Stimulated activated CD4-positive, alpha-beta T cell treated with anti-CD3 and anti-CD28 coated beads, Interleukin-2, amount 100 ng/mL, for 4 hours (primary cell): Measurements from ENCODE around the gene IGFN1.
"Not testable (repeated sequence)": the region's sequence is repeated elsewhere in the genome, so short reads cannot be mapped to it uniquely, and the experiment has no call there.

Source experiments
- DNase-seq: peaks from one replicate; pipeline ENCODE4 v3.0.0-alpha.2; 2020; ENCODE audit warnings: low read depth

Gene IGFN1

DNA sequence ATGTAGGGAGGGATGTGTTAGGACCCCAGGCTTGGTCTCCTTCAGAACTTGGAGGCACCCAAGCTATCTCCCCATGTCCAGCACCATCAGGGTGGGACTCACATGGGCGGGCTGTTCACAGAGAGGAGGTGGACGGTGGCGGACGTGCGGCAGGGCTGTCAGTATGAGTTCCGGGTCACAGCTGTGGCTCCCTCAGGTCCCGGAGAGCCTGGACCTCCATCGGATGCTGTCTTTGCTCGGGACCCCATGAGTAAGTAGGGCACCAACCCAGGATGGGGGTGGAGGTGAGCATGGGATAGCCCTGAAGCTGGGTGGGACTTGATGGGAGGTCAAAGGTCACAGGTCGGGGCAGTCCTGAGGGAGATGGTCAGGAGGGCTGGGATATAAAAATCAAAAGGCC lies 27.8 kb downstream of the IGFN1 start:
- no peak for DNase-seq

DNA sequence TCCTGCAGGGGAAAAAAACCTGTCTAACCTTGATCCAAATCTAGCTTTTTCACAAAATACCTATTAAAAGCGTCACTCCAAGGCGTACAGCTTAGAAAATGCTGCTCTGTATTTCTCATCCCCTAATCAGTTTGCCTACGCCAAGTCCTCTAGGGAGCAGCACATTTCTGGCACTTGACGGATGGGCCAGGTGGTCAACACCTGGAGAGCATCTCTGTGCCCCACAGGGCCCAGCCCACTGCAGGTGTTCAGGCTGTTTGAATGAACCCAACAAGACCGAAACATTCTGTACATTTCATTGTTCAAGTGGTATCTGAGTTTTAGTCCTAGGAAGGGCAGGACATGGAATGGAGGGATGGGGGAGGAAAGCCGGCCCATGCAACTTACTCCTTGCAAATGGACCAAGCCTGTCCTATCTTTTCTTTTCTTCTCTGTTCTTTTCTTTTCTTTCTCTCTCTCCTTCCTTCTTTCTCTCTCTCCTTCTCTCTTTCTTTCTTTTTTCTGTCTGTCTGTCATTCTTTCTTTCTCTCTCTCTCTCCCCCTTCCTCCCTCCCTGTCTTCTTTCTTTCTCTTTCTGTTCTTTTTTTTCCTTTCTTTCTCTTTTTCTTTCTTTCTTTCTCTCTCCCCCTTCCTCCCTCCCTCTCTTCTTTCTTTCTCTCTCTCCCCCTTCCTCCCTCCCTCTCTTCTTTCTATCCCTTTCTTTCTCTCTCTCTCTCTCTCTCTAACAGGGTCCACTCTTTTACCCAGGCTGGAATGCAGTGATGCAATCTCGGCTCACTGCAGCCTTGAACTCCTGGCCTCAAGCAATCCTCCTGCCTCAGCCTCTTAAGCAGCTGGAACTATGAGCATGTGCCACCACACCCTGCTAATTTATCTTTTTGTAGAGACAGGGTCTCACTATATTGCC lies 29.1 kb downstream of the IGFN1 start:
- DNase-seq: no peak

DNA sequence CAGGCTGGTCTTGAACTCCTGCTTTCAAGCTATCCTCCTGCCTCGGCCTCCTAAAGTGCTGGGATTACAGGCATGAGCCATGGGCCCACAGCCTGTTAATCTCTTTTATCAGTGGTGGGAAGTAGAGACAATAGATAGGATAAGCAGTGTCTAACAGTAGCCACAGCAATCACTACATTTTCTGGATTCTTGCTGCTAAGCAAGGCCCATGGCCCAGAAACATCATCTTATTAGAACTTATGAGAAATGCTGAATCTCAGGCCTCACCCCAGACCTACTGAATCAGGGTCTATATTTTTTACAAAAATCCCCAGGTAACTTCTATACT lies 29.7 kb downstream of the IGFN1 start:
- no peak for DNase-seq

DNA sequence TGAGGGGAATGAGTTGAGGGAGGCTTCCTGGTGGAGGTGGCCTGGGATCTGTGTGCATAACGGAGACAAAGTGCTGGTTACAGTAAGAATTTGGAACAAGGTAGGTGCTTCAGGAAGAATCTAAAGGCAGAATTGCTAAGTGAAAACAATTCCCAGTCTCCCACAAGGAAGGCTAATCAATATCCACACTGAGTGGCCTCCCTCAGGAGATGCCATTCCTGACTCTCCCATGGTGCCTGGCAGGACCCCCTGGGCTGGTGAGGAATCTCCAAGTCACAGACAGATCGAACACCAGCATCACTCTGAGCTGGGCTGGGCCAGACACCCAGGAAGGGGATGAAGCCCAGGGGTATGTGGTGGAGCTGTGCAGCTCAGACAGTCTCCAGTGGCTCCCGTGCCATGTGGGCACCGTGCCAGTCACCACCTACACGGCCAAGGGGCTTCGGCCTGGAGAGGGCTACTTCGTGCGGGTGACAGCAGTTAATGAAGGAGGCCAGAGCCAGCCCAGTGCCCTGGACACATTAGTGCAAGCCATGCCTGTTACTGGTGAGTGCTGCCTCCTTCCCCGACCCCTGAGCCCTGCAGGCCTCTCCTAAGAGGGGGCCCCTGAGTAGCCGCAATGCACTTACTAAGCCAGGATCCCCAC lies 30.7 kb downstream of the IGFN1 start:
- DNase-seq: no peak

DNA sequence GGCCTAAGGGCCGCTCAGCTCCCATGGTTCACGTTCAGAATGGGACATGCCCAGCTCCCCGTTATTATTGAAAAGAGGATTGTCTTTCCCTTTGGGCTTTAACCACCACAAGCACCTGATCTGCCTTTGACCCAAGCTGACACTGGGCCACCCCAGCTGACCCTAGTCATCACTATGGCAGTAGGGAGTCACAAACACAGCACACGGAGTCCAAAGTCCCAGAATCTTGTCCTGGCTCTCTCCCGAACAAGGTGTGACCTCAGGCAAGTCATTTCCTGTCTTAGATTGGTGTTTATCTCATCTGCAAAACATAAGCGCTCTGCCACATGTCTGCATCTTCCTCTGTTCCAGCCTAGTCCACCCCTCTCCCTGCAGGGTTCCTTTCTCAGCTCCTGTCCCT lies 31.5 kb downstream of the IGFN1 start:
- no peak for DNase-seq

DNA sequence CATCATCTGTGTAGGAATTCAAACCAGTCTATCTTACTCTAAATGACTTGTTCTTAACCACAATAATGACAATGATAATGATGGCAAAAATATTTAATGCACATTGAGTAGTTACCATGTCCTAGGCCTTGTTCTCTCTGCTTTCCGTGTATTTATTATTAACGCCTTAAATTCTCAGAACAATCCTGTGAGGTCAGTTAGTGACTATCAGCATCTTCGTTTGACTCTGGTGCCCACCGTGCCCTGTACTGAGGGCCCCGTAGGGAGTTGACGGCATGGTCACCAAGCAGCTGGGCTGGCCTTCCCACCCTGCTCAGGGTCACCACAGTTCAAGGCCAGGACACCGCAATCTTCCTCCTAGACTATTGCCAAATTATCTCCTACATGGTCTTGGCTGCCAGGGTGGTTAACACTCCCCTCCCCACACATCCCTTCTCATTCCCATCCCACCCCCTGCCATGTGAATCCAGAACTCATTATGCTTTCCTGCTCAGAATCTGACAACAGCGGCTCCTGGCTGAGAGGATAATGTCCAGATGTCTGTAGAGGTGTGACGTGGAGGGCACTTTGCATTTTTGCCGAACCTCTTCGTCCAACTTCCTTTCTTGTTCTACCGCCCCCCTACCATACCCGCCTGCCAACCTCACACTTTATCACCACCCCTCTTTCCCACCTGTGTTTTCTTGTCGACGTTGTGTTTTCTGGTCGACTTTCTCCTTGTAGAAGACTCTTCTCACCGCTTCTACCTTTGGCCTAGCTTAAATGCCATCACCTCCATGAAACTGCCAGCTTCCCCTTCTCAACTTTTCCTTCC lies 33.4 kb downstream of the IGFN1 start:
- DNase-seq: no peak

DNA sequence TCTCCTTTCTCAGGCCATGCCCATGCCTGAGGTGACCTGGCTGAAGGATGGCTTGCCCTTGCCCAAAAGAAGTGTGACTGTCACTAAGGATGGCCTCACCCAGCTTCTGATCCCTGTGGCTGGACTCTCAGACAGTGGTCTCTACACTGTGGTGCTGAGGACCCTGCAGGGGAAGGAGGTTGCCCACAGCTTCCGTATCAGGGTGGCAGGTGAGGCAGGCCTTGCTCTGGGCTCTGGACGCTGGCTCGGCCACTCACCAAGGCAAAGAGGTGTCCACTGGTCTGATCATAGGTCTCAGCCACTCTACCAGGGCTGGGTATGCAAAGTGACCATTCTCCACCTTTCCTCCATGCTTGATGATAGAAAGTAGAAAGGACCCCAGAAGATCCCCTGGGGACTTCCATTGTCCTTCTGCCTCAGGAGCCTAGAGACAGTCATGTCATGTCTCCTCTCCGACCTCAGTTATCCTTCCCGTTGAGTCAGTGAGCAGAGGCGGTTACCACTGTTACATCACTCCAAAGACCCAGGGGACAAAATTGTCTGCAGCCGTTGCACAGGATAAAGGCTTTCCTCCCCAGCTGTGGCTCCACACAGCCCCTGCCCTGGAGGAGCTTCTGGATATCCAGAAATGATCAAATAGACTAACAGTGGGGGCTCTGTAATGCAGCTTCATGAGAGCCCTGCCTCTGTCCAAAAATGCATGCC lies 34.2 kb downstream of the IGFN1 start:
- no peak for DNase-seq

DNA sequence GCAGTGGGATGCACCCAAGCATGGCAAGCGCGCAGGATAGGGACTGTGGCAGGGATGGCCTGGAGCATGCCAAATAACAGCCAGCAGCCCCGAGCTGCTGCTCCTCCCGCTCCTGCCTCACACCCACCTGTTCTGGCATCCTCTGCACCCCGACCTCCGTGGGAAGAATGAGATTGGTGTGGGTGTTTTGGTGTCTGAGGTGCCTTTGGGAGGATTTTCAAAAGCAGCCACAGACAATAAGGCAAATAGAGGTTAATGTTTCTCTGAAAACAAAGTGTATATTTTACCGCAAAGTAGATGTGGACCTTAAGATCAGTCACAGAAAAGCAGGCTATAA lies 35.5 kb downstream of the IGFN1 start:
- DNase-seq: no peak

DNA sequence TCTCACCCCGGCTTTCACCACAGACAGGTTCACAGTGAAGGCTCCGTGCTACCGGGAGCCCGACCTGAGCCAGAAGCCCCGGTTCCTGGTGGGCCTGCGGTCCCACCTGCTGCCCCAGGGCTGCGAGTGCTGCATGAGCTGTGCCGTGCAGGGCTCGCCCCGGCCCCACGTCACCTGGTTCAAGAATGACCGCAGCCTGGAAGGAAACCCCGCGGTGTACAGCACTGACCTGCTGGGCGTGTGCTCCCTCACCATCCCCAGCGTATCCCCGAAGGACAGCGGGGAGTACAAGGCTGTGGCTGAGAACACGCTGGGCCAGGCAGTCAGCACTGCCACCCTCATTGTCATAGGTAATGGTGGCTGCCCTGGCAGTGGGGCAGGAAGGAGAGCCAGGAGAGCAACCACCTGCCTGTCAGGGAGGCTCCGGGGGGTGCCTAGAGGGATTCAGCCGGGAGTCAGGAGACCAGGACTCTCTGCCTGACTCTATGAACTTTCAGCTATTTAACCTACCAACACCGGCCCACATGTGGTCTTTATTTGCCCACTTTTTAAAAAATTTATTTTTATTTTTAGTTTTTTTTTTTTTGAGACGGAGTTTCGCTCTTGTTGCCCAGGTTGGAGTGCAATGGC lies 36.4 kb downstream of the IGFN1 start:
- DNase-seq: no peak

DNA sequence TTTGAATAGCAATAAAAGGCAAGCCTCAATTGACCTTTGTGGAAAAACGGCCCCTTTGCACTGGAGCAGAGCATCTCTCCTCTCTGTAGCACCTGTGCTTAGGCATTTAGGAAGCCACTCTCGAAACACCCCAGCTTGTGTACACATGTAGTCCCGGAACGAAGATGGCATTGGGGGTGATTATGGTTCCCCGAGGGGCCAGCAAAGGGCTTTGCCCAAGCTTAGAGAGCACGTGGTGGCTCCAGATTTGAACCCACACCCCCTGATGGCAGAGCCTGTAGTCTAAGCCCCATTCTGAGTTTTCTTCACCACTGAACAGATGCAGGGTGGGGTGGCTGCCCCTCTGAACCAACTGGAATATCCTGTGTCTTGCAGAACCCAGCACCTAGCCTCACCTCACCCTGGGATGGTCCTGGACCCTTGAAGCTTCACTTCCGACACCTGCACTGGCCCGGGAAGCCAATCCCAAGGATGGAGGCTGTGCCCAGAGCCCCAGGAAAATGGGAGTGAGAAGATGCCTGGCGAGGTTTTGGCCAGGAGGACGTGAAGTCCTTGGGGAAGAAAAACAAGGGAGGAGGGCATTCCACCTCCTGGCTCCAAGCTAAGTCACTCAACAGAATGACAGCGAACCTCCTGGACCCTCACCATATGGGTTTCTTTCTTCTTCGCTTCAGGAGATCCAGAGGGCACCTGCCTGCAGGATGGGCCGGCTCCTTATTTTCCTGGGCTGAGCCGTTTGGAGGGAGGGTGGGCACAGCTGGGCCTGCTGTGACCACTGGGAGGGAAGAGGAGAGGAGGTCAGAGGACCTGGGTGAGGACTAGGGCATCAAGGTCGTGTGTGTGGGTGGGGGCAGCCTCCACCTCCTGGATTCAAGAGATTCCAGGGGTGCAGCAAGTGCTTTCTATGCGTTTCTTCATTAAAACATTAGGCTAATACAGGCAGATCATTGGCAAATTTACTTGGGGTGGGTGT lies 37.7 kb downstream of the IGFN1 start:
- DNase-seq: no peak

DNA sequence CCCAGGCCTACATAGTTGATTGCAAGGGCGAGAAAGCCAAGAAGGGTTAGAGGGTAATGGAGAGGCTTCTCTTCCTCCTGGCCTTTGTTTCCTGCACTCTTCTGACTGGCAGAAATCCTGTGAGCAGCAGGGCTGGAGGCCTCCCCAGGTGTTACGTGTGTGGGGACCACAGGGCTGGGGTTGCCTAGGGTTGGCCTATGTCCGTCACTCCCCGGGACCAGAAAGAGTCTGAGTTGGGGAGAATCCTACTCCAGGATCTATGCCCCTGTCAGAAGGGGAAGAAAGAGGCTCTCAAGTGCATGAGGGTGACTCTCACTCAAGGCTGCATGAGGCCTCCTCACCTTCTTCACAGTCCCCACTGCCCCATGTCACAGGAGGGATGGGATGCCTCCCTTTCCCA lies 38.5 kb downstream of the IGFN1 start:
- no peak for DNase-seq

DNA sequence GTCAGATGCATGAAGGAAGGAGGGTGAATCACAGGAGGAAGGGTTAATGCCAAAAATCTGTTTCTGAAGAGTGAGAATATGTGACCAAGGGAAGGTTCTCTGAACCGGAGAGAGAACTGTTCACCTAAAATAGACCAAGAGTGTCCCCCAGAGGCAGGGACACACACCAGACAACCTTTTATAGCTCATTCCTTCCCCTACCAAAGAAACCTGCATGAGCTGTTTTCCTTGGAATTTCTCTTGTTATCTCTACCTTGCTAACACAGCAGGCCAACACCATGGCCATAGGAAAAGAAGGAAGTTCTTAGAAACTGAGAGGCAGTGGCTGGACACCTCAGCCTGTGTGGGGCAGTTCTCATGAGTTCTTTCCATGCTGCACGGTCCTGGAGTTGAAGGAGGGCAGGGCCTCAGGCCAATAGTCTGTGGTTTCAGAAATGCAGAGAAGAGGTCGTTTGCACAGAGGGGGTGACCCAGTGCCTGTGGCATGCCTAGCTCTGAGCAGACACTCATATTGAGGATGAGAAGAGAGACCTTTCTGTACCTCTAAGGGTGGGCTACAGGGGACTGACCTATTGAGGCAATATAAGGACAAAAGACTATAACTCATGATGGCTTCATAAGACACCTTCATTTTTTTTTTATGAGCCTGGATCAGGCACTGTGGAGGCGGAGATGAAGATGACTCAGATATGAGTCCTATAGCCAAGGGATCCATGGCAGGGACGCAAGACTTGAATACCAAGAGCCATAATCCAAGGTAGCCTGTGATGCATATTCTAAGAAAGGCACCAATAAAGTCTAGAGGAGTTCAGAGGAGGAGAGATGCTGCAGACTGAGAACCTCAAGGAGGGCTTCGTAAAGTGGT lies 39.4 kb downstream of the IGFN1 start:
- DNase-seq: no peak

DNA sequence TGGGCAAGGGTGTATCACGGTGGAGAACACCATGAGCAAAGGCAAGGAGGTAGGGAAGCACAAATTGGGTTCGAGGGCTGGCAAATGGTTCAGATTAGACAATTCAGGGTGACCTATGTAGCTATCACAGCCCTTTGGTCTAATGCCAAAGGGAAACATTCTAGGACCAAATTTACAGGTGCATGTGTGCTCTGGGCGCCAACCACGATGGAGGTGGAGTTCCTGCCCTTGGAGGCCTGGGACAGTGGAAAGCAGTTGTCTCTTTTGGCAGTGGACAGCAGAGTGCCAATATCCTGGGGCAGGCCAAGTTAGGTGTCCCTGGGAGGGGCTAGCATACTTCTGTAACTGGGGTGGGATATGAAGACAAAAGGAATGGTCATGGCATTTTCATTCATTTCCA lies 40.1 kb downstream of the IGFN1 start:
- no peak for DNase-seq

DNA sequence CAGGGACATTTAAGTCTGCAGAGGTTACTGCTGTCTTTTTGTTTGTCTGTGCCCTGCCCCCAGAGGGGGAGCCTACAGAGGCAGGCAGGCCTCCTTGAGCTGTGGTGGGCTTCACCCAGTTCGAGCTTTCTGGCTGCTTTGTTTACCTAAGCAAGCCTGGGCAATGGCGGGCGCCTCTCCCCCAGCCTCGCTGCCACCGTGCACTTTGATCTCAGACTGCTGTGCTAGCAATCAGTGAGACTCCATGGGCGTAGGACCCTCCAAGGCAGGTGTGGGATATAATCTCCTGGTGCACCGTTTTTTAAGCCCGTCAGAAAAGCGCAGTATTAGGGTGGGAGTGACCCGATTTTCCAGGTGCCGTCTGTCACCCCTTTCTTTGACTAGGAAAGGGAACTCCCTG lies 49.0 kb downstream of the IGFN1 start:
- DNase-seq: not testable (repeated sequence)

DNA sequence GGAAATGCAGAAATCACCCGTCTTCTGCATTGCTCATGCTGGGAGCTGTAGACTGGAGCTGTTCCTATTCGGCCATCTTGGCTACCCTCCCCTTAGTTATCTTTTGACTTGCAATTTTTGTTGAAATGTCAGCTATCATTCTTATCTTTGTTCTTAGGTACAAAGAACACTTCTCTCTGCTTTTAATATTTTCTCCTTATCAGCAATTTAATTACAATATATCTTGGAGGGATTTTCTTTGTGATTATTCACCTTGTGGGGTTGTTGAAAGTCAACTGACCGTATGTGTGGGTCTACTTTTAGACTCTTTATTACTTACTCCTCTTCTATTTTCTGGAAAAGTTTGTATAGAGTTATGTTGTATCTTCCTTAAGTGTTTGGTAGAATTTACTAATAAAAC lies 49.5 kb downstream of the IGFN1 start:
- no peak for DNase-seq

DNA sequence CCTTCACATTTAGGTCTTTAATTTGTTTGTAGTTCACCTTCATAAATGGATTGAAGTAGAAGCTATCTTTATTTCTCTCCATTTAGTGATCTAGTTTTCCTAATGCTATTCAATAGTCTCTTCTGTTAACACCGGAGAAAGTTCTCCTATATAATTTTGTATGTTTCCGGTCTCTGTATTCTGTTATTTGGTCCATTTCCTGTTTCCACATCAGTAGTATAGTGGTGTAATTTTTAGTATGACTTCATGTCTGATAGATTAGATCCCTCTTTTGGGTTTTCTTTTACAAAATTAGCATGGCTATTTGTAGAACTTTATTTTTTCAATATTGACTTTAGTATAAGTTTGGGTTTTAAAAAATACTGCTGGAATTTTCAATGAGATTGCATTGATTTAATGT lies 51.1 kb downstream of the IGFN1 start:
- no peak for DNase-seq

DNA sequence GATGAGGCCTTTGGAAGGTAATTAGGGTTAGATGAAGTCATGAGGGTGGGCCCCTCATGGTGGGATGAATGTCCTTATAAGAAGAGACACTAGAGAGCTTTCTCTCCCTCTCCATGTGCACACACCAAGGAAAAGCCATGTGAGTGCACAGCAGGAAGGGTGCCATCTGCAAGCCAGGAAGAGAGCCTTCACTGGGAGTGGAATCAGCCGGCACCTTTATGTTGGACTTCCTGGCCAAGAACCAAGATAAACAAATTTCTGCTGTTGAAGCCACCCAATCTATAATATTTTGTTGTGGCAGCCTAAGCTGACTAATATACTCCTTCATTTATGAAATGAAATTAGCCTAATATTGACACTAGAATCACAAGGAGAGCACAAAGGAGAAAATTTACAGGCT lies 54.5 kb downstream of the IGFN1 start:
- DNase-seq: no peak

DNA sequence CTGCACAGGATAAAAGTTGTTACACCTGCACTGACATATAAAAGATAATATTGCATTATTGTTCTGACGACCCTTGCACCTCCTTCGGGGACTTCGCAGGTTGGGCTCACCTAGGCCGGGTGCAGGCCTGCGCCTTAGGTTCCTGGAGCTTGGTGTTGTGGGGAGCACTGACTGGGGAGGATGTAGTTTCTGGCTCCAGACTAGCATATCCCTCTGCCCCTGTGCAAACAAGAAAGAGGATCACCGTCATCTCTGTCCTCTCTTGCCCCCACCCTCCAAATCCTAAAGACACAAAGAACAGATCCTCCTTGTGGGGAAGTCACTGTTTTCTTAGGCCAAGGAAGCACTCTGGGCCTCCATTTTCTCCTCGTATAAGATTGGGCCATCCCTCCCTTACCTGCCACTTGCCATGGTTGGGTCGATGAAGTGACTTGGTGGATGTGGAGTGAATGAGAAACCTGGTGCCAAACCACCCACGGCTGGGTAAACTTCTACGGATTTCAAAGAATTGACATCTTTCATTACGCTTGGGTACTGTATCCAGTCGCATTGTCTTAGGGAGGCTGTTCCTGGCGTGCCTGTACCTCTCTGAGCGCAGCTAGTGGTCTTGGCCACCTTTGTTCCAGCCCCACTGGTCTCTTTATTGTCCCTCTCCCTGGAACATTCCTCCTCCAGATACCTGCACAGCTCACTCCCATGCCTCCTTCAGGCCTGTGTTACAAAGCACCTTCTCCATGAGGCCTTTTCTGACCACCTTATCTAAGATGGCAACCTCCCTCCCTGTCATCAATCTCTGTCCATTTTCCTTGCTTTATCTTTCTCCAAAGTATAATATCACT lies 58.3 kb downstream of the IGFN1 start:
- no peak for DNase-seq
